Activated CD4-positive, alpha-beta T cell treated with anti-CD3 and anti-CD28 coated beads for 24 hours (primary cell): Measurements from ENCODE around the gene PARVG.
"Not testable (repeated sequence)": the region's sequence is repeated elsewhere in the genome, so short reads cannot be mapped to it uniquely, and the experiment has no call there.

ENCODE experiments used
- DNase-seq, 2 donors: peaks; one replicate each; pipeline ENCODE4 v3.0.0-alpha.2; 2020; ENCODE audit warnings: low read depth in 2 of 2

PARVG gene

GRCh38 chr22:44211946-44212930, 31.5 kb downstream of the PARVG start:
- no peak for DNase-seq

- DNase-seq = no peak
Measured at GRCh38 chr22:44212936-44213335, 32.2 kb downstream of the PARVG start.

- DNase-seq = no peak
Measured at GRCh38 chr22:44213489-44214043, 32.8 kb downstream of the PARVG start.

GRCh38 chr22:44214187-44214586, 33.5 kb downstream of the PARVG start:
- DNase-seq = no peak

DNA sequence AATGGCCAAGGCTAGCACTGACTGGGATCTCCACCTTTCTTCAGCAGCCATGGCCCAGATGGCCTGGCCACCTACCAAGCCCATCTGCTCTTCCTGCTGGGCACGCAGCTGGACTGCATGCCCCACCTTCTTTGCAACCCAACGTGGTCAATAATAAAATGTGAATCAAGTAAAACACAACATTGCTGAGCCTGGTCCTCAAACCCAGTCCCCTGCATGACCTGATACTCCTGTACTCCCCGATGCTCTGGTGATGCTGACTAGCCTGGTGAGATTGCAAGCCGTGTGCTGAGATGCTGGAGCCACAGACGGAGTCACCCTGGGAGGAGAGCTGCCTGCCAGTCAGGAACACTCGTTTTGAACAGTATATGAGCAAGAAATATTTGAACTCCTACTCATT, 34.0 kb downstream of the PARVG start:
- DNase-seq = no peak

DNA sequence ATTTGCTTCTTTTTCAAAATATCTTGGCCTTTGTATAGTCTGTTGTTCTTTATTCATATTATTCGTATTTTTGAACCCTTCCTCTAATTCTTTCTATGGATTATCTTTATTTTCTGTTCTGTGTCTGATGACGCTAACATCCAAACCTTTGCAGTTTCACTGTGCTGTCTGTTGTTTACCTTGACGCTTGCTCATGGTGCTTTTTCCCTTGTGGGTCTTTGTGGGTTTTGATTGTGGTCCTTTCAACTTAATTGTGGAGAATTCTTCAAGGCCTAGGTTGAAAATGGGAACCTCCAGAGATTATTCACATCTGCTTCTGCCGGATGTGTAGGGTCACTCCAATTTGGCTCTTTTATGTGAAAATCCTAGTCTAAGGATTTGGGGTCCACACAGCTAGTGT, 34.6 kb downstream of the PARVG start:
- DNase-seq = no peak

DNA sequence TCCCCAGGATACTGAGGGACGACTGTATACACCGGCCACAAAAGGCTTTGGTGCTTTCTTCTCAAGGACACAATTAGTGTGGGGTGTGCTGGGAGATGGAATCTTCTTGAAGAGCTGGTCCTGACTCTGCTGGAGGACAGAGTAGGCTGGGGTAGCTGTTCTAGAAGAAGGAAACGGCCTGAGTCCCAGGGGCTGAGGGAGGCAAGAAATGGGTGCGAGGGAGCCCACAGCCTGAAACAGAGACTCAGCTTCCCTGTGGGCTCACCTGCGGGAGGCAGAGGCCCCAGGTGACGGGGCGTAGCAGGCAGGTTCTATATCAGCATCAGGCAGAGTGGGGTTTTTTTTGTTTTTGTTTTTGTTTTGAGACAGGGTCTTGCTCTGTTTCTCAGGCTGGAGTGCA, 36.6 kb downstream of the PARVG start:
- no peak for DNase-seq

DNA sequence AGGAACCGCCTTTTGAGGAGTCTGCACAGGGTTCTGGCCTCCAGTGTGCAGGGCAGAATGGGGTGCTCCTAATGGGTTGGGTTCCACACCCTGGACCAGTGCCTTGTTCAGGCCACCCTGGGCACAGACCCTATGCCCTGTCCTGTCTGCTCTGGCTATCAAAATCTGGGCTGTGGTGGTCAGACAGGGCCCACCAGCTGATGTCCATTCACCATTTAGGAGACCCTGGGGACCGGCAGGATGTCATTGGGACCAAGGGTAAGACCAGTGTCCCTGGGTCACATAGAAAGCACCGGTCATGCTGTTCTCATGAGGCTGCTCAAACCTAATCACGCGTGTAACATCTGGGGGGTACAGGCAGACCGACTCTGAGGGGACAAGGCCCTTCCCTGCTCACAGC, 37.3 kb downstream of the PARVG start:
- DNase-seq = no peak

GRCh38 chr22:44219101-44219870, 38.6 kb downstream of the PARVG start:
- no peak for DNase-seq

- DNase-seq = no peak
Measured at GRCh38 chr22:44220727-44221680, 40.3 kb downstream of the PARVG start.

DNA sequence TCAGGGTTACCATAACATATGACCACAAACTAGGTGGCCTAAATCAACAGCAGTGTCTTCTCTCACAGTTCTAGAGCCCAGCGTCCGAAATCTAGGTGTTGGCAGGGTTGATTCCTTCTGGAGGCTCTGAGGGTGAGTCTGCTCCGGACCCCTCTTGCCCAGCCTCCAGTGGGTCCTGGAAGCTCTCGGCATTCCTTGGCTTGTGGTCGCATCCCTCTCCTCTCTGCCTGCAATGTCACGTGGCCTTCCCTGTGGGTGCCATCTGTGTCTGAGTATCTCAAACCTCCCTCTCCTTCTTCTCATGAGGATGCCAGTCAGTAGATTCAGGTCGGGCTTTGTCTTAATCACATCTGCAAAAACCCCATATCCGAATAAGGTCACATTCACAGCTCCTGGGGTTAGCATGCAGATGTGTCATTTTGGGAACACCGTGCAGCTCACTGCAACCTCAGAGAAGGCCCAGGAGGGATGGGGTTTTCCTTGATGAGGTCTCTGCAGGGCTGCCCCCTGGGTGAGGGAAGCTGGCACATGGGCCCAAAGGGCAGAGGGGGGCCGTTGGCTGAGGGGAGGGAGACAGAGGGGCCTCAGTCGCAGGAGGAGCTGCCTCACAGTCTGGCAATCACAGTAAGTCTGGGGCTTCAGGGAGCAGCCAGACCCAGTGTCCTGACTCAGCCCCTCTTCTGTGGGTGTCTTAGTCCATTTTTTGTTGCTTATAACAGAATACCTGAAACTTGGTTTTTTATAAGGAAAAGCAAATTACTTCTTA, 41.2 kb downstream of the PARVG start:
- DNase-seq = no peak

GRCh38 chr22:44224166-44224565, 43.4 kb downstream of the PARVG start:
- DNase-seq = no peak

DNA sequence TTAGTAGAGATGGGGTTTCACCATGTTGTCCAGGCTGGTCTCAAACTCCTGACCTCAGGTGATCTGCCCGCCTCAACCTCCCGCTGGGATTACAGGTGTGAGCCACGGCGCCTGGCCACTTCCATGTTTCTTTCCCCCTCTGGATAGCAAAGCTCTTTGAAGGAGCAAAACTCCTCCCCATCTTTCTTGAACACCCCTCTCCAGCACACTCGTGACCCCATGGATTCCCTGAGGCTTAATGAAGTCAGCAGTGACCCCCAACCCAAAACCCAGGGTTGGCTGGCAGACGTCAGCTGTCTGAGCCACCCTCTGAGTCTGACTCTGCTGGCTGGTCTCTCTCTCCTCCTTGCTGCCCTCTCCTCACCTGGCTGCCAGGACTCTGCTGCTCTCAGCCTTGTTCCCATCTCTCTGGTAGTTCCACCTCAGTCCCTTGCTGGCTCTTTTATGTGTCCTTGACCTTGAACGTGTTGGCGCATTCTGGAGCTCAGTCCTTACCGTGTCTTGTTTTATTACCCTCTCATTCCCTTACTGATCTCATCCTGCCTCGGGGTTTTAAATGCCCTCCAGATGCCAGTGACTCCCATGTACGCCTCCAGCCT, 44.5 kb downstream of the PARVG start:
- no peak for DNase-seq

DNA sequence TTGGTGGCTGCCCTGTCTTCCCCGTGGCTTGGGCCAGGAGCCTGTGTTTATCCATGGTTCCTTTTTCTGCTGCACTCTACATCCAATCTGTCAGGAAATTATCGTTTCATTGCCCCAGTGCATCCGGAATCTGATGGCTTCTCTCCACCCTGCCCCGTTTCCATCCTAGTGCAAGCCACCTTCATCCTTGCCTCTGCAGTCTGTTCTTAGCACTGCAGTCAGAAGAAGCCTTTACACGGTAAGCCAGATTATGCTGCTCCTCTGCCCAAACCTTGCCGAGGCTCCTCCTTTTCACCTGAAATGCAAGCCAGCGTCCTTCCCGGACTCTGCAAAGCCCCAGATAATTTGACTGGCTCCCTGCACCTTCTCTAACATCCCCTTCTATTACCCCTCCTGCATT, 45.1 kb downstream of the PARVG start:
- no peak for DNase-seq

DNA sequence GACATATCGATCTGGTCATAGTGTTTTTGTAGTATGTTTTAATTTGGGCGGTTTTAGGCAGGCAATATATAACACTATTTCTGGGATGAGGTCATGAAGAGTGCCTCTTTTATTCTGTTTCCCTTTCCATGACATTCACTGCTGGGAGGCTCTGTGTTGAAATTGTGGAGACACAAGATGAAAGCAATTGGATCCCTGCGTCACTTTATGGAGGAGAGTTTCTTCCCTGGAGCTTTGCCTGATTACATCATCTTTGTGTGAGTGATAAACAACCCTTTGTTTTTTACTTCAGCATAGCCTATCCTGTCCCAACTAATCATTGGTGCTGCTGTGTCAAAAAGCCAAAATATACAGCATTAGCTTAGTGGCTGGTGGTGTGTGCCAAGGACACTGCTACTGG, 48.6 kb downstream of the PARVG start:
- DNase-seq = no peak

DNA sequence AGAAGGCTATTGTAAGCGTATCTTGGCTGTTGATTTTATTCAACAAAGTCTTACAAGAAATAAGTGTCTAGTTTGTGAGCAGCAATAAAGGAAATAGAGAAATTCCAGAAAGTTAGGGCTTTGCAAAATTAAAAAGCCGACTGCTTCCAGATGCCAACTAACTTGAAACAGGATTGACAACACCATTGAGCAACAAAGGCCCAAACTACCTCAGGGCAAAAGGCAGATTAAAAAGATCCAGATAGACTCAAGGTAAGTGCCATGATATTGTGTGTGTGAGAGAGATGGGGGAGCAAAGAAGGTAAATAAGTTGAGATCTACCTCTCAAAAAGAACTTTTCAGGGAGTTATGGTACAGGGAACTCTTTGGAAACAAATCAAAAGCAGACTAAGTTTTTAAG, 49.1 kb downstream of the PARVG start:
- no peak for DNase-seq

DNA sequence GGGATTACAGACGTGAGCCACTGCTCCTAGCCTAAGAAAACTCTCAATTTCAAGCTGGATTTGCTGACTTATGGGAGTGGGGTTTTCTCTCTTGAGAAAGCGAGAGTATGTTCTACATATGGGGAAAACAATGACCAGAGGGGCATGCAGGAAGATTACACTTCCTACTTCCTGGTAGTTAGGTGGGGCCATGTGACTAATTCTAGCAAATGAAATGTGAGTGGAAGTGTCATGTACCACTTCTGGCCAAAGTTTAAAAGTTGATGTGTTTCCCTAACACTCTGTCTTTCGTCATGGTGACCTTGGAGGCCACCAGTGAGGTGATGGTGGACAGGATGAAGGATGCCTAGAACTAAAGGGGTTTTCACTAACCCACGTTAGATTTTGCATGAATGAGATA, 50.5 kb downstream of the PARVG start:
- no peak for DNase-seq

GRCh38 chr22:44234372-44234771, 53.6 kb downstream of the PARVG start:
- not testable (repeated sequence) for DNase-seq

- DNase-seq = no peak
Measured at GRCh38 chr22:44237290-44237689, 56.6 kb downstream of the PARVG start.

DNA sequence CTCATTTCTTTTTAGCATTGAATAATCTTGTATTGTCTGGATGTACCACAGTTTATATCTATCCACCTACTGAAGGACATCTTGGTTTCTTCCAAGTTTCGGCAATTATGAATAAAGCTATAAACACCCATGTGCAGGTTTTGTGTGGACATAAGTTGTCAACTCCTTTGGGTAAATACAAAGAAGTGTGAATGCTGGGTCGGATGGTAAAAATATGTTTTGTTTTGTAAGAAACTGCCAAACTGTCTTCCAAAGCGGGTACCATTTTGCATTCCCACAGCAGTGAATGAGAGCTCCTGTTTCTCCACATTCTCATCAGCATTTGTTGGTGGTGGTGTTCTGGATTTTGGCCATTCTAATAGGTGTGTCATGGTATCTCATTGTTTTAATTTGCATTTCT, 60.4 kb downstream of the PARVG start:
- DNase-seq = not testable (repeated sequence)
